ENCODE results near the gene CGAS.
"Not testable (repeated sequence)": the region's sequence is repeated elsewhere in the genome, so short reads cannot be mapped to it uniquely, and the experiment has no call there.

Gene CGAS

GRCh38 chr6:73452107-73452461, at the start of gene CGAS:
CGAS (minus strand) TSS chr6:73452297; CDS start chr6:73452181, 116 bp downstream.
- DNase-seq (ENCODE audit: low spot score), result no peak

GRCh38 chr6:73497915-73498314, 45.8 kb upstream of the CGAS start:
- no peak for DNase-seq (ENCODE audit: low spot score)

- DNase-seq (ENCODE audit: low spot score), result no peak
These were observed 39.3 kb upstream of the CGAS start for GRCh38 chr6:73491377-73491776.

GRCh38 chr6:73487473-73487872, 35.4 kb upstream of the CGAS start:
- DNase-seq (ENCODE audit: low spot score), result no peak

GRCh38 chr6:73484438-73484837, 32.3 kb upstream of the CGAS start:
- no peak for DNase-seq (ENCODE audit: low spot score)

GRCh38 chr6:73481969-73482368, 29.9 kb upstream of the CGAS start:
- no peak for DNase-seq (ENCODE audit: low spot score)

GRCh38 chr6:73477407-73477806, 25.3 kb upstream of the CGAS start:
- DNase-seq (ENCODE audit: low spot score), result no peak

- DNase-seq (ENCODE audit: low spot score), result no peak
These were observed 24.6 kb upstream of the CGAS start for GRCh38 chr6:73476723-73477122.

- DNase-seq (ENCODE audit: low spot score), result no peak
These were observed 19.7 kb upstream of the CGAS start for GRCh38 chr6:73471686-73472290.

GRCh38 chr6:73461537-73462350, 9.6 kb upstream of the CGAS start, which contains the start of gene MTO1:
MTO1 (plus strand) TSS chr6:73461737; CDS start chr6:73461855, 118 bp downstream.
- DNase-seq (ENCODE audit: low spot score), result peak; percentile 95

- DNase-seq (ENCODE audit: low spot score), result no peak
These were observed 8.0 kb upstream of the CGAS start for GRCh38 chr6:73460056-73460455.

- DNase-seq (ENCODE audit: low spot score), result not testable (repeated sequence)
These were observed 7.4 kb upstream of the CGAS start for GRCh38 chr6:73459474-73459873.

GRCh38 chr6:73455865-73456629, 4.0 kb upstream of the CGAS start:
- no peak for DNase-seq (ENCODE audit: low spot score)

- no peak for DNase-seq (ENCODE audit: low spot score)
These were observed 632 bp downstream of the CGAS start for GRCh38 chr6:73451223-73452106.

- no peak for DNase-seq (ENCODE audit: low spot score)
These were observed 8.5 kb downstream of the CGAS start for GRCh38 chr6:73443555-73443954.

- DNase-seq (ENCODE audit: low spot score), result no peak
These were observed 16.9 kb downstream of the CGAS start for GRCh38 chr6:73435236-73435635.

- DNase-seq (ENCODE audit: low spot score), result no peak
These were observed 30.6 kb downstream of the CGAS start for GRCh38 chr6:73421534-73421933.

GRCh38 chr6:73418081-73418741, 33.9 kb downstream of the CGAS start:
- DNase-seq (ENCODE audit: low spot score), result no peak

GRCh38 chr6:73413102-73413501, 39.0 kb downstream of the CGAS start:
- no peak for DNase-seq (ENCODE audit: low spot score)

GRCh38 chr6:73409395-73409794, 42.7 kb downstream of the CGAS start:
- no peak for DNase-seq (ENCODE audit: low spot score)

- no peak for DNase-seq (ENCODE audit: low spot score)
These were observed 51.4 kb downstream of the CGAS start for GRCh38 chr6:73400656-73401055.
